Effector memory CD4-positive, alpha-beta T cell (primary cell): Measurements from ENCODE around the gene KIAA1958.
"Not testable (repeated sequence)": the region's sequence is repeated elsewhere in the genome, so short reads cannot be mapped to it uniquely, and the experiment has no call there.

Experiments
- DNase-seq, 3 donors: peaks; one replicate each; pipeline ENCODE4 v3.0.0-alpha.2; 2020
- H3K27ac ChIP-seq: 2 replicates; pipeline ENCODE4 v1.7.0; 2013; ENCODE audit warnings: mild to moderate bottlenecking, low read length, moderate library complexity; ENCODE audit not compliant: insufficient read depth, poor library complexity, severe bottlenecking
- H3K27me3 ChIP-seq: replicated peaks from 2 replicates; pipeline ENCODE4 v1.7.0; 2013; ENCODE audit warnings: mild to moderate bottlenecking, low read length; ENCODE audit not compliant: insufficient read depth, control insufficient read depth, poor library complexity, severe bottlenecking
- H3K36me3 ChIP-seq: 2 replicates; pipeline ENCODE4 v1.7.0; 2013; ENCODE audit warnings: mild to moderate bottlenecking, low read length, moderate library complexity; ENCODE audit not compliant: control insufficient read depth, insufficient read depth
- H3K4me1 ChIP-seq: 2 replicates; pipeline ENCODE4 v1.7.0; 2013; ENCODE audit warnings: low read length, mild to moderate bottlenecking; ENCODE audit not compliant: control insufficient read depth, insufficient read depth, poor library complexity, severe bottlenecking
- H3K4me3 ChIP-seq: 2 replicates; pipeline ENCODE4 v1.7.0; 2013; ENCODE audit warnings: low read length, low read depth, mild to moderate bottlenecking; ENCODE audit not compliant: insufficient read depth, poor library complexity, severe bottlenecking
- H3K9me3 ChIP-seq: 2 replicates; pipeline ENCODE4 v1.7.0; 2013; ENCODE audit warnings: mild to moderate bottlenecking, low read length, moderate library complexity; ENCODE audit not compliant: control insufficient read depth

The KIAA1958 gene

DNA sequence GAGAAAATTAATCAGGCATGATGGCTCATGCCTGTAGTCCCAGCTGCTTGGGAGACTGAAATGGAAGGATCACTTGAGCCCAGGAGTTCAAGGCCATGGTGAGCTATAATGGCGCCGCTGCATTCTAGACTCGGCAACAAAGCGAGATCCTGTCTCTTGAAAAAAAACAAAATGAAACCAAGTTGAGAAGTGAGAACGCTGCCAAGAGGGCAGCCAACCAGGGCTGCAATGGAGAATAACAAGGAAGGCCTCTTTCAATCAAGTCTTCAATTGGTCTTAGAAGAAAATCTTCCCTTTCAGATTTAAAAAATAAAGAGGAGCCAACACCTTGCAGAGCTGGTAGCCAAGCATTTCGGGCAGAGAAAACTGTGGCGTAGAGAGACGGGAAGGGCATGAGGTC, 14.7 kb downstream of the KIAA1958 start:
- Histone ChIP-seq H3K36me3 (no peaks in the 10 kb centered on the region), H3K4me1 (no peaks in the 10 kb centered on the region), H3K27me3 (no peaks in the 10 kb centered on the region), H3K27ac (no peak overlapping the region), H3K4me3 (no peak overlapping the region), H3K9me3 (no peaks in the 10 kb centered on the region)
- DNase-seq = no peak

DNA sequence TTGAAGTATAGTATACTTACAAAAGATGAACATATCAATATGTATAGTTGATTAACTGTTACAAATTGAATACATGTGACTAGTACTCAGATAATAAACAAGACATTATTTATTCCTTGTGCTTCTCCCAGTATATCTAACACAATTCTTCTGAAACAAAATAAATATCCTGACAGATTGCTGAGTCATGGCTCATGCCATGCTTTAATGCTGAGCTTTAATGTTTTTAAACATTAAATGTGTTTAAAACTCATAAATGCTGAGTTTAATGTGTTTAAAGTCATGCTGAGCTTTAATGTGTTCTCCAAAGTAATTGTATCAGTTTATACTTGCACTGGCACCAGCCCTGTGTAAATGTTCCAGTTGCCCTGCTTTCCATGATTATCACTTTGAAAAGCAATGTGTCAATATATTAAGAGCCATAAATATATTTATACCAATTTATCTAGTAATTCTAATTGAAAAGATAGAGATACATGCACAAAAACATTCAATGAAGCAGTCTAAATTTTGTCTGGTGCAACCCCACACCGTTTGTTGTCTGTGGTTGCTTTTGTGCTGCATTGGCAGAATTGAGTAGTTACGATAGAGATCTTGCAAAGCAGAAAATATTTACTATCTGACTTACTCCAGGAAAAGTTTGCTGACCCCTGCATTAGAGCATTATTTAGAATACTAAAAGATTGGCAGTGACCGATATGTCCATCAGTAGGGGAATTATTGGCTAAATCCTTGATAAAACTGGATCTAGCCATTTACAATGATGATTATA, 15.7 kb downstream of the KIAA1958 start:
- H3K4me3 ChIP-seq = no peak overlapping the region
- H3K27me3 ChIP-seq = no peaks in the 10 kb centered on the region
- H3K4me1 ChIP-seq = no peaks in the 10 kb centered on the region

GRCh38 chr9:112503170-112503569, 16.5 kb downstream of the KIAA1958 start:
- Histone ChIP-seq H3K27me3 (no peaks in the 10 kb centered on the region), H3K36me3 (no peaks in the 10 kb centered on the region), H3K27ac (no peak overlapping the region), H3K9me3 (no peaks in the 10 kb centered on the region), H3K4me3 (no peak overlapping the region), H3K4me1 (no peaks in the 10 kb centered on the region)
- DNase-seq = no peak

More for the DNA sequence above, 15.7 kb downstream of the KIAA1958 start:
- no peak overlapping the region for H3K27ac ChIP-seq
- no peaks in the 10 kb centered on the region for H3K36me3 ChIP-seq
- H3K9me3 ChIP-seq = no peaks in the 10 kb centered on the region
- no peak for DNase-seq

DNA sequence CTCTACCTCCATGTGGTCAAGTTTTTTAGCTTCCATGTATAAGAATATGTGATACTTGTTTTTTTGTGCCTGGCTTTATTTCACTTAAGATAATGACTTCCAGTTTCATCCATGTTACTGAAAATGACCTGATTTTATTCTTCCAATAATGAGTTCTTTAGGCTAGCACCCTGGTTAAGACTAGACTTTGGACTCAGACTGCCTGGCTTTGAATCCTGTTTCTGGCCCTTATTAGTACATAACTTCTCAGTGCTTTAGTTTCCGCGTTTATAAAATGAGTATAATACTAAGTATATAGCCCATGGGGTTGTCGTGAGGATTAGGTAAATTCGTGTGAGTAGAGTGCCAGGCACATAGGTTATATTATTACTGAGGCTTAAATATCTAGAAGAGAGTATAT, 18.5 kb downstream of the KIAA1958 start:
- no peaks in the 10 kb centered on the region for H3K4me1 ChIP-seq
- H3K27ac ChIP-seq = no peak overlapping the region
- H3K36me3 ChIP-seq = no peaks in the 10 kb centered on the region
- H3K27me3 ChIP-seq = no peaks in the 10 kb centered on the region
- no peaks in the 10 kb centered on the region for H3K9me3 ChIP-seq
- H3K4me3 ChIP-seq = no peak overlapping the region
- DNase-seq = no peak

DNA sequence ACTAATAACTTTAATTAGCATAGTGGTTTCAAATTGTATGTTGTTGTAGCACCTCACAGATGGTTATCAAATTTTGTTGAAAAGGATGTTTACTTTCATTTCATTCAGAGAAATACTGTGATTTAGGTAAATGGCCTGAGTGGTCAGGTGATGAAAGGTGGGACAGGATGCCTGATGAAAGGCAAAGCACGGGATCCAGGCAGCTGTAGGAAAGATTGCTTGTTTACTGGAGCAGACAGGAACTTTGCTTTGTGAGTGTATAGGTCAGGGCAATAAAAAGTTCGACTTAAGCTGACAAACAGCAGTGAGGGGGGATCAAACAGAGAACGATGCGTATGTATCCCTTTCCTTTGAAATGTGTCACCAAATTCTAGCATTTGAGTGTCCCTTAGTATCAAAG, 19.0 kb downstream of the KIAA1958 start:
- no peak overlapping the region for H3K27ac ChIP-seq
- no peaks in the 10 kb centered on the region for H3K27me3 ChIP-seq
- no peaks in the 10 kb centered on the region for H3K9me3 ChIP-seq
- H3K4me1 ChIP-seq = no peaks in the 10 kb centered on the region
- H3K36me3 ChIP-seq = no peaks in the 10 kb centered on the region
- no peak for DNase-seq
- H3K4me3 ChIP-seq = no peak overlapping the region

DNA sequence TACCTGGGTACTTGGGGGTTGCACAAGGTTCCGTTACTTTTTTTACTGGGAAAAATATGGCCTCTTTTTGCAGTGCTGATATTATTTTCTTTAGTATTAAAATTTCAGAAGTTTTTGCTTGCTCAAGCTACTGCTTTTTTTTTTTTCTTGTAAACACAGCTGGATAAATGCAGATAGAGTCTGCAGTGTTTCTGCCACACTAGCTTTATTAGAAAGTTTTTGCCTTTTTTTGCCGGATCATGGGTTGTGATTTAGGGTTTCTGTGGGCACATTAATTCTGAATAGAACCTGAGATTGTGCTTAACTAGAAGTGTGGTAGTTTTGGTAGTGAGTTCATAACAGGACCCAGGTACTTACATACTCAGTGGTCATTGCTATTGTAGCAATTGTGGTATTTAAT, 19.9 kb downstream of the KIAA1958 start:
- DNase-seq = no peak
- H3K4me1 ChIP-seq = no peaks in the 10 kb centered on the region
- H3K27ac ChIP-seq = no peak overlapping the region
- no peak overlapping the region for H3K4me3 ChIP-seq
- no peaks in the 10 kb centered on the region for H3K27me3 ChIP-seq
- H3K9me3 ChIP-seq = no peaks in the 10 kb centered on the region
- no peaks in the 10 kb centered on the region for H3K36me3 ChIP-seq

GRCh38 chr9:112507001-112507680, 20.5 kb downstream of the KIAA1958 start:
- Histone ChIP-seq H3K27me3 (no peaks in the 10 kb centered on the region), H3K27ac (no peak overlapping the region), H3K4me1 (no peaks in the 10 kb centered on the region), H3K9me3 (no peaks in the 10 kb centered on the region), H3K4me3 (no peak overlapping the region), H3K36me3 (no peaks in the 10 kb centered on the region)
- DNase-seq = no peak

DNA sequence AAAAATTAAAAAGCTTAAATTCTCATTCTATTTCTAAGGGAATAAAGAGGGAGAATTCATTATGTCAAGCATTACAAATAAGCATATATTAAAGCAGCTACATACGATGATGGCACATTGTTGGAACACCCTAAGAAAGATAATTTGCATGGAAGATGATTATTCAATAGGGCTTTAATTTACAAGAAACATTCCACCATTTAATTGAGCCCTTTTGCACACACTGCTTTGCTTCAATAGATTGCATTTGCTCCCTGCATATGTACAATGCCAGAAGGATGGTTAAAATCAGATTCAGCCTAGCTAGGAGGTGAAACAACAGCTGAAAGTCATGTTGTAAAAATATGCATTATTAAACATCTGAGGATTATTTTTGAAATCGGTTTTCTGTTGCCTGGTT, 21.8 kb downstream of the KIAA1958 start:
- DNase-seq = no peak
- H3K36me3 ChIP-seq = no peaks in the 10 kb centered on the region
- no peaks in the 10 kb centered on the region for H3K9me3 ChIP-seq
- no peak overlapping the region for H3K4me3 ChIP-seq
- no peak overlapping the region for H3K27ac ChIP-seq
- no peaks in the 10 kb centered on the region for H3K4me1 ChIP-seq
- no peaks in the 10 kb centered on the region for H3K27me3 ChIP-seq

DNA sequence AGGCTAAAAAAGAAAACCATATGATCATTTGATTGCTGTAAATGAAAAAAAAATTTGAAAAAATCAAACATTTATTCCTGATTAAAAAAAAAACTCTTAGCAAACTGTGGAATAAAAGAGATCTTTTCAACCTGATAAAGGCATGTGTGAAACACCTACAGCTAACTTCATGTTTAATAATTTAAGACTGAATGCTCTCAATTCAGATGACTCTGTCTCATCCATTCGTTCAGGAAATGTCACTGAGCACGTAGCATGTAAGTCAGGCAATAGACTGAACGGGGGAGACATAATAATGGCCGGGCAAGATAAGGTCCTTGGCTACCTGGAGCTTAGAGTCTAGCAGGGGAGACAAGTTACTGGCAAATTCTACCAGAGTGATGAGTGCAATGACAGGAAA, 25.8 kb downstream of the KIAA1958 start:
- H3K4me3 ChIP-seq, DNase-seq, H3K36me3 ChIP-seq, H3K27me3 ChIP-seq, H3K27ac ChIP-seq, H3K9me3 ChIP-seq, H3K4me1 ChIP-seq: not testable (repeated sequence)

DNA sequence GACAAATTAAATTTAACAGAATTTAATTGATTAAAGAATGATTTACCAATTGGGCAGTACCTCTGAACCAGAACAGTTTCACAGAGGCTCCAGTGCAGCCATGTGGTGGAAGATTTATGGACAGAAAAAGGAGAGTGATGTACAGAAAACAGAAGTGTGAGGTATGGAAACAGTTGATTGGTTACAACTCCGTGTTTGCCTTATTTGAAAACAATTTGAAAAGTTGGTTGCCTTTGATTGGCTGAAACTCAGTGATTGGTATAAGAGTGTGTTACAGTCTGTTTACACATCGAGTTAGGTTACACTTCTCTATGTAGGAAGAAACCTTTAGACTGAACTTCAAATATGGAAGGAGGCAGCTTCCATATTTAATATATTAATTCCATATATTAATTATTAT, 30.1 kb downstream of the KIAA1958 start:
- no peak for DNase-seq
- H3K36me3 ChIP-seq = no peaks in the 10 kb centered on the region
- no peaks in the 10 kb centered on the region for H3K4me1 ChIP-seq
- H3K9me3 ChIP-seq = no peaks in the 10 kb centered on the region
- no peaks in the 10 kb centered on the region for H3K27me3 ChIP-seq
- H3K4me3 ChIP-seq = no peak overlapping the region
- H3K27ac ChIP-seq = no peak overlapping the region
